Myometrial cell (primary cell): Measurements from ENCODE around the gene C12orf43. TPM values are rescaled to one million over a fixed set of nuclear protein-coding genes. Genes with fewer than 3 reads are reported as not detected.

ENCODE experiments used
- total RNA-seq: library from RNA; depleted of rRNA; stranded (reverse); fragments of >200 nt; gene quantifications from 2 replicates; pipeline ENCODE4 v1.2.3, GENCODE V29; 2015

Gene C12orf43
- 9.7 and 12.4 TPM in 2 replicates for total RNA-seq

GRCh38 chr12:121015825-121016766 is at the start of gene C12orf43:
Gene C12orf43, minus strand, starts transcription at chr12:121016487. Its CDS starts 13 bp downstream, at chr12:121016474.

GRCh38 chr12:121038861-121039668 is 22.8 kb upstream of the C12orf43 start, which contains the start of gene OASL:
Gene OASL, minus strand, starts transcription at chr12:121039246. Its CDS starts 275 bp downstream, at chr12:121038971.

GRCh38 chr12:120978296-120979219 is 37.7 kb downstream of the C12orf43 start, which contains the start of gene HNF1A:
Gene HNF1A, plus strand, starts transcription at chr12:120978543. Its CDS starts 226 bp downstream, at chr12:120978769.

Other genes with a start within 250 kb of the C12orf43 start
- gene SPPL3, start 112.1 kb downstream of the C12orf43 start, total RNA-seq = 9.2 and 17.4 TPM in 2 replicates
- gene HNF1A, start 37.9 kb downstream of the C12orf43 start, total RNA-seq = not detected in 2 replicates
- gene OASL, start 22.8 kb upstream of the C12orf43 start, total RNA-seq = 0.18 and 0.29 TPM in 2 replicates
- 1.6 and 4.6 TPM in 2 replicates for gene P2RX7, start 116.4 kb upstream of the C12orf43 start, total RNA-seq
- 37.5 and 42.4 TPM in 2 replicates for gene P2RX4, start 193.6 kb upstream of the C12orf43 start, total RNA-seq